ENCODE data around the gene NUDT16L1. TPM values are rescaled to one million over a fixed set of nuclear protein-coding genes. Genes with fewer than 3 reads are reported as not detected.

Gene NUDT16L1
- polyA plus RNA-seq, 3 donors = 46.2 to 55.8 (median 55.0) TPM

Other genes with a start within 250 kb of the NUDT16L1 start
- 10 to 100 TPM; 45.0 to 49.8 (median 48.8) TPM for gene NMRAL1, start 218.9 kb upstream of the NUDT16L1 start, polyA plus RNA-seq (ENCODE audit: insufficient read length in 3 of 3)
- gene HMOX2, start 217.2 kb upstream of the NUDT16L1 start, polyA plus RNA-seq (ENCODE audit: insufficient read length in 3 of 3) = 10 to 100 TPM; 41.2 to 54.5 (median 47.8) TPM
- gene CDIP1, start 154.8 kb upstream of the NUDT16L1 start, polyA plus RNA-seq (ENCODE audit: insufficient read length in 3 of 3) = 10 to 100 TPM; 32.3 to 35.9 (median 32.6) TPM
- gene C16orf96, start 137.2 kb upstream of the NUDT16L1 start, polyA plus RNA-seq (ENCODE audit: insufficient read length in 3 of 3) = under 1 TPM; 0.28 to 0.40 (median 0.38) TPM
- gene UBALD1, start 78.7 kb upstream of the NUDT16L1 start, polyA plus RNA-seq (ENCODE audit: insufficient read length in 3 of 3) = 10 to 100 TPM; 23.4 to 28.5 (median 23.9) TPM
- gene MGRN1, start 68.7 kb upstream of the NUDT16L1 start, polyA plus RNA-seq (ENCODE audit: insufficient read length in 3 of 3) = 10 to 100 TPM; 52.3 to 70.1 (median 63.2) TPM
- 10 to 100 TPM; 24.1 to 37.1 (median 35.4) TPM for gene ANKS3, start 40.7 kb downstream of the NUDT16L1 start, polyA plus RNA-seq (ENCODE audit: insufficient read length in 3 of 3)
- 1 to 10 TPM; 2.4 to 3.0 (median 2.6) TPM for gene DNAAF8, start 41.0 kb downstream of the NUDT16L1 start, polyA plus RNA-seq (ENCODE audit: insufficient read length in 3 of 3)
- 10 to 100 TPM; 17.2 to 24.1 (median 18.2) TPM for gene ZNF500, start 73.6 kb downstream of the NUDT16L1 start, polyA plus RNA-seq (ENCODE audit: insufficient read length in 3 of 3)
- gene SEPTIN12, start 94.8 kb downstream of the NUDT16L1 start, polyA plus RNA-seq (ENCODE audit: insufficient read length in 3 of 3) = 10 to 100 TPM in 1 of 3 donors, not detected in 2; 12.0 TPM
- gene SMIM22, start 101.8 kb downstream of the NUDT16L1 start, polyA plus RNA-seq (ENCODE audit: insufficient read length in 3 of 3) = 10 to 100 TPM in 2 of 3 donors, 1 to 10 TPM in 1; 6.0 to 12.8 (median 10.9) TPM
- gene ROGDI, start 109.1 kb downstream of the NUDT16L1 start, polyA plus RNA-seq (ENCODE audit: insufficient read length in 3 of 3) = 10 to 100 TPM; 22.7 to 45.1 (median 32.9) TPM
- 100 to 1,000 TPM in 2 of 3 donors, 10 to 100 TPM in 1; 89.9 to 161 (median 123) TPM for gene GLYR1, start 153.7 kb downstream of the NUDT16L1 start, polyA plus RNA-seq (ENCODE audit: insufficient read length in 3 of 3)
- 10 to 100 TPM; 33.9 to 41.4 (median 41.0) TPM for gene UBN1, start 153.9 kb downstream of the NUDT16L1 start, polyA plus RNA-seq (ENCODE audit: insufficient read length in 3 of 3)
- 10 to 100 TPM; 31.5 to 44.2 (median 33.5) TPM for gene PPL, start 243.6 kb downstream of the NUDT16L1 start, polyA plus RNA-seq (ENCODE audit: insufficient read length in 3 of 3)

All from renal pelvis (tissue), 3 donors.